DMS79 (cell line): ENCODE measurements around the gene FRMD8.

Experiments
- DNase-seq: peaks from one replicate; lab custom pipeline; 2025; lab: John Stamatoyannopoulos, UW

The FRMD8 gene

GRCh38 chr11:65386307-65387140 is at the start of gene FRMD8:
FRMD8 (plus strand) TSS chr11:65386637; CDS start chr11:65387037, 400 bp downstream.
- DNase-seq, result peak; percentile 64

GRCh38 chr11:65338676-65339075 is 47.8 kb upstream of the FRMD8 start:
- no peak for DNase-seq

DNA sequence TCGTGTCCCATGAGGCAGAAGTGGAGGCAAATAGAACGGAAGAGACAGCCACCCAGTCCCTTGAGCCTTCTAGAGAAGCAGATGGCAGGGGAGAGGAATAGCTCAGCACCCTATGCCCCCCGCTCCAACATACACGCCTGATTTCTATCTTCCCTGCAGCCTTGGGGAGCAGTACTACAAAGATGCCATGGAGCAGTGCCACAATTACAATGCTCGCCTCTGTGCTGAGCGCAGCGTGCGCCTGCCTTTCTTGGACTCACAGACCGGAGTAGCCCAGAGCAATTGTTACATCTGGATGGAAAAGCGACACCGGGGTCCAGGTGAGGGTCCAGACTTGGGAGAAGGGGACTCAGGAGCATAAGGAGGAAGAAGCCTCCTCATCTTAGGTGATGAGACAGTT is 46.2 kb upstream of the FRMD8 start:
- no peak for DNase-seq

DNA sequence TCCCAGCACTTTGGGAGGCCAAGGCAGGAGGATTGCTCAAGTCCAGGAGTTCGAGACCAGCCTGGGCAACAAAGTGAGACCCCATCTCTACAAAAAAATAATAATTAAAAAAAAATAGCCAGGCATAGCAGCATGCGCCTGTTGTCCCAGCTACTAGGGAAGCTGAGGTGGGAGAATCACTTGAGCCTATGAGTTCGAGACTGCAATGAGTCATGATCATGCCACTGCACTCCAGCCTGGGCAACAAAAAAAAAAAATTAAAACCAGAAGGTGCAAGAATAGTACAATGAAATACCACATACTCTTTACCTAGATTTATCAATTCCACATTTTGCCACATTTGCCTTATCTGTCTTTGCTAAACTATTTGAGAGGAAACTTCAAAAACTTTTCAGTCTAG is 44.6 kb upstream of the FRMD8 start:
- no peak for DNase-seq

GRCh38 chr11:65351511-65351910 is 34.9 kb upstream of the FRMD8 start:
- DNase-seq, result no peak

DNA sequence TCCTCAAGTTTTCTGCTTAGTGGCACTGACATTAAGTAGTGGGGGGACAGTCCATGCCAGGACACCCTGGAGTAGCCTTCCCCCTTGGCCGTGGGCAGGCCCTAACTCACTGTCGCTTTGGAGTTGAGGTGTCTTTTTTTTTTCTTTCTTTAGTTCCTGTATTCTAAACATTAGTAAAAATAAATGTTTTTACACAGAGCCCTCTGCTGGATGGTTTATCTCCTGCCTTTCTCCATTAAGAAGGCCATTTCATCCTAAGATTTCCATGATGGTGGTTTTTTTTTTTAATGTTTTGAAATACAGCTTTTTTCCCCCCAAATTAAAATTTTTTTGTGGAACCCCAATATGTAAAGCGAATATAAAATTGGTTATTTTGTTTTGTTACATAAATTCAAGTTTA is 33.7 kb upstream of the FRMD8 start:
- DNase-seq, result no peak

GRCh38 chr11:65353376-65353775 is 33.1 kb upstream of the FRMD8 start:
- no peak for DNase-seq

- no peak for DNase-seq
Observed at GRCh38 chr11:65353900-65354264, 32.6 kb upstream of the FRMD8 start.

DNA sequence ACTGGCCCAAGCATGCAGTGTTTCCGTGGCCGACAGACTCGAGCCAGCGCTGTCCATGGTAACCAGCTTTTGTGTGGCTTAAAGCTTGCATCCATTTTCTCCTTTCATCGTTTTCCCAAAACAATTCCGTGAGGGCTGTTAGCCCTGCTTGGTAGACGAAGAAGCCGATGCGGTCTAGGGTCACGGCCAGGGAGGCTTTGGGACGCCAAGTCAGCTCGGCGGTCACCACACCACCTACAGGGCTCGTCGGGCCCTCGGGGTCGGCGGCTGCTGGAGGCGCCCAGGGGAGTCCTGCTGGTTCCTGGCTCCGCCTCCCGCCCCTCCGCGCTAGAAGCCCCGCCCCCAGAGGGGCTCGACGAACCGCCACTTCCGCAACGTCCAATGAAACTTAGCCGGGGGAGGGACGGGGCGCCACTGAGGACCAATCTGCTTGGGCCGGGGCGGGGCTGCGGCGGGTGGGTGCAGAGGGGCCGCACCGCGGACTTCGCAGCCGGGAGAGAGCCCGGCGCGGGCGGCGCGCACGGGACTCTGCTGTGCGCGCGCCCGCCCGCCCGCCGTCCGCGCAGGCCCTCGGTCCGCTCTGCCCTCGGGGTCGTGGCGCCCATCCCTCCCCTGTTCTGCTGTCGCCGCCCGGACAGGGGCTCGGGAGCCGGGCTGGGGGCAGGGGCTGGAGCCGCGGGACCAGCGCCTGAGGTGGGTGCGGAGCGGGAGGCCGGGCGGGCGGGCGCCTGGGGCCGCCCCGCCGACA is 32.0 kb upstream of the FRMD8 start, which contains the start of gene TIGD3:
Gene TIGD3, plus strand, starts transcription at position 487 of the 748 bp plus-strand sequence. CDS start 1,058 bp downstream, outside the sequence.
- DNase-seq, result peak; percentile 91

- peak; percentile 60 for DNase-seq
Observed at GRCh38 chr11:65355013-65355775, 31.2 kb upstream of the FRMD8 start.

DNA sequence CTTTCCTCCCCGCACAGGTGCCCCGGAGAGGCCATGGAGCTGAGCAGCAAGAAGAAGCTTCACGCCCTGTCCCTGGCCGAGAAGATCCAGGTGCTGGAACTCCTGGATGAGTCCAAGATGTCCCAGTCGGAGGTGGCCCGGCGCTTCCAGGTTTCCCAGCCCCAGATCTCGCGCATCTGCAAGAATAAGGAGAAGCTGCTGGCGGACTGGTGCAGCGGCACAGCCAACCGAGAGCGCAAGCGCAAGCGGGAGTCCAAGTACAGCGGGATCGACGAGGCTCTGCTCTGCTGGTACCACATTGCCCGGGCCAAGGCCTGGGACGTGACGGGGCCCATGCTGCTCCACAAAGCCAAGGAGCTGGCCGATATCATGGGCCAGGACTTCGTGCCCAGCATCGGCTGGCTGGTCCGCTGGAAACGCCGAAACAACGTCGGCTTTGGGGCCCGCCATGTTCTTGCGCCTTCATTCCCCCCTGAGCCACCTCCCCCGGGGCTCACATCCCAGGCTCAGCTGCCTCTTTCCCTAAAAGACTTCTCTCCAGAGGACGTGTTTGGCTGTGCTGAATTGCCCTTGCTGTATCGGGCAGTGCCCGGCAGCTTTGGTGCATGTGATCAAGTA is 30.6 kb upstream of the FRMD8 start:
- peak; percentile 56 for DNase-seq

GRCh38 chr11:65356394-65356972 is 30.0 kb upstream of the FRMD8 start:
- no peak for DNase-seq

- DNase-seq, result no peak
Observed at GRCh38 chr11:65357856-65358356, 28.5 kb upstream of the FRMD8 start.

- DNase-seq, result no peak
Observed at GRCh38 chr11:65362320-65362931, 24.0 kb upstream of the FRMD8 start.

DNA sequence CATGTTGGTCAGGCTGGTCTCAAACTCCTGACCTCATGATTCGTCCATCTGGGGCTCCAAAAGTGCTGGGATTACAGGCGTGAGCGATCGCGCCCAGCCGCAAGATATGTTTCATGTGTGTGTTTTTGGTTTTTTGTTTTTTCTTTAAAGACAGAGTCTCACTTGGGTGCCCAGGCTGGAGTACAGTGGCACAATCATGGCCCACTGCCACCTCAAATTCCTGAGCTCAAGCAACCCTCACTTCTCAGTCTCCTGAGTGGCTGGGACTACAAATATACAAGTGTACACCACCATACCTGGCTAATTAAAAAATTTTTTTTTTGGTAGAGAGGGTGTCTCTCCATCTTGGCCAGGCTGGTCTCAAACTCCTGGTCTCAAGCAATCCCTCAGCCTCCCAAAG is 23.5 kb upstream of the FRMD8 start:
- DNase-seq, result no peak

GRCh38 chr11:65363770-65364169 is 22.7 kb upstream of the FRMD8 start:
- no peak for DNase-seq

DNA sequence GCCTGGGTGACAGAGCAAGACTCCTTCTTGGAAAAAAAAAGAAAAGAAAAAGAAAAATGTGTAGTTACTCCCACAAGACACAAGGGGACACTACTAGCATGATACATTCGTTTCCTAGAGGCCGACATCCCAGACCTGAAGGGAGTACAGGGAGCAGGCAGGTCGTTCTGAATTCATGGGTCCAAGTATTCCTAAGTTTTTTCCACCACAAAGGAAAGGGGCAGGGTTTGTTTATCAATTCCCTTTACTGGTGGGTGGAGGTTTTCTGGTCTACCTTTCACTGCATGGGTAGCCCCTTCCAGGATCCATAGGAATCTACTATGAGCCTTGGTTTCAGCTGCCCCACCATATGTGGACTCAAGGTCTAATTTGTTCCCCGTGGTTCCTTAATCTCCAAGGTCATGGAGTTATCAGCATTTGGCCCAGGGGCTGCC is 20.1 kb upstream of the FRMD8 start:
- peak; percentile 39 for DNase-seq

- no peak for DNase-seq
Observed at GRCh38 chr11:65370659-65371049, 15.8 kb upstream of the FRMD8 start.

GRCh38 chr11:65373839-65374580 is 12.4 kb upstream of the FRMD8 start:
- DNase-seq, result no peak

- DNase-seq, result no peak
Observed at GRCh38 chr11:65375012-65375411, 11.4 kb upstream of the FRMD8 start.
